Fibroblast of the aortic adventitia (primary cell): ENCODE results near the gene DAAM2. TPM values are rescaled to one million over a fixed set of nuclear protein-coding genes. Genes with fewer than 3 reads are reported as not detected.

Experiments
- DNase-seq: peaks from one replicate; pipeline ENCODE4 v3.0.0-alpha.2; 2010; ENCODE audit warnings: low read depth
- H3K4me3 ChIP-seq: 2 replicates; pipeline ENCODE4 v1.5.1; 2011; ENCODE audit warnings: low read depth, mild to moderate bottlenecking, control low read depth, low read length, moderate library complexity
- CTCF ChIP-seq: IDR thresholded peaks from 2 replicates; pipeline ENCODE4 v1.5.1; 2011; ENCODE audit warnings: mild to moderate bottlenecking, low read length, control low read depth, inconsistent platforms; ENCODE audit not compliant: insufficient read depth
- total RNA-seq: library from RNA; depleted of rRNA; stranded (reverse); fragments of >200 nt; gene quantifications from 2 replicates; pipeline ENCODE4 v1.2.3, GENCODE V29; 2012; ENCODE audit warnings: low replicate concordance

Gene DAAM2
- total RNA-seq, 1 donor, result 3.4 TPM

GRCh38 chr6:39840781-39841180 is 48.6 kb downstream of the DAAM2 start:
- TF ChIP-seq CTCF, result no peak
- no peak overlapping the region for H3K4me3 ChIP-seq
- DNase-seq, result no peak

GRCh38 chr6:39841291-39841690 is 49.1 kb downstream of the DAAM2 start:
- no peak overlapping the region for H3K4me3 ChIP-seq
- no peak for TF ChIP-seq CTCF
- no peak for DNase-seq

GRCh38 chr6:39841923-39842322 is 49.7 kb downstream of the DAAM2 start:
- H3K4me3 ChIP-seq, result no peak overlapping the region
- TF ChIP-seq CTCF, result no peak
- no peak for DNase-seq

- H3K4me3 ChIP-seq, result no peak overlapping the region
- DNase-seq, result no peak
- peak; percentile 17 for TF ChIP-seq CTCF
Measured at GRCh38 chr6:39843305-39844020, 51.3 kb downstream of the DAAM2 start.

GRCh38 chr6:39844866-39845265 is 52.7 kb downstream of the DAAM2 start:
- no peak for DNase-seq
- TF ChIP-seq CTCF, result no peak
- H3K4me3 ChIP-seq, result no peak overlapping the region

GRCh38 chr6:39847221-39847620 is 55.0 kb downstream of the DAAM2 start:
- peak; percentile 15 for DNase-seq
- no peak overlapping the region for H3K4me3 ChIP-seq
- TF ChIP-seq CTCF, result no peak

GRCh38 chr6:39848171-39848570 is 56.0 kb downstream of the DAAM2 start:
- no peak overlapping the region for H3K4me3 ChIP-seq
- TF ChIP-seq CTCF, result no peak
- no peak for DNase-seq
